GM12878 (cell line): ENCODE data around the gene SORBS1. TPM values are rescaled to one million over a fixed set of nuclear protein-coding genes. Genes with fewer than 3 reads are reported as not detected.

Experiments
- ATAC-seq: fragments of 200-7000 bp; cut with Tn5 transposase; 3 replicates; pipeline ENCODE4 v1.9.1; 2020; ENCODE audit warnings: mild to moderate bottlenecking, moderate library complexity
- BruUV-seq: library from RNA; stranded (reverse); fragments of 400-500 nt; replicated peaks from 2 replicates; lab custom pipeline; 2021; lab: Mats Ljungman, UMichigan
- CTCF ChIA-PET: fragments of 300-600 bp; sonication (Branson Sonifier 250); formaldehyde crosslinking; extraction: SDS; loops from one replicate; lab custom pipeline; 2021; ENCODE audit warnings: inconsistent platforms; lab: Yijun Ruan, JAX
- POLR2A ChIA-PET: fragments of 350-600 bp; formaldehyde crosslinking; extraction: SDS; loops from one replicate; lab custom pipeline; 2021; ENCODE audit warnings: inconsistent platforms; lab: Charles Lee
- RAD21 ChIA-PET: fragments of 300-600 bp; sonication (Branson Sonifier 250); formaldehyde crosslinking; loops from one replicate; lab custom pipeline; 2023; ENCODE audit warnings: antibody characterized with exemption; ENCODE audit not compliant: unreplicated experiment; lab: Charles Lee
- SMC1A ChIA-PET: fragments of 300-600 bp; sonication (Branson Sonifier 250); formaldehyde crosslinking; loops from one replicate; lab custom pipeline; 2023; ENCODE audit not compliant: unreplicated experiment, uncharacterized antibody; lab: Charles Lee
- DNase-seq: peaks from one replicate; pipeline ENCODE4 v3.0.0-alpha.2; 2011; ENCODE audit warnings: low read depth, low spot score
- FAIRE-seq: peaks from 3 replicates; lab custom pipeline; 2011; peaks lifted over from hg19 to GRCh38; lab: Jason Lieb, UNC
- H2AFZ ChIP-seq: 2 replicates; pipeline ENCODE4 v1.6.0; 2011; ENCODE audit warnings: low read depth, low read length, control low read depth; ENCODE audit not compliant: control insufficient read depth
- H3K27ac ChIP-seq: 2 replicates; pipeline ENCODE4 v1.5.1; 2011; ENCODE audit warnings: control low read depth; ENCODE audit not compliant: control insufficient read depth, insufficient read depth
- H3K27me3 ChIP-seq, 2 experiments: replicated peaks in 1 of 2; 2 replicates each; pipeline versions ENCODE4 v1.6.0 to v1.6.1; 2011; ENCODE audit warnings: low read length in 1 of 2; ENCODE audit not compliant: control insufficient read depth in 2 of 2, insufficient read depth in 2 of 2
- H3K36me3 ChIP-seq, 2 experiments: 2 replicates each; pipeline ENCODE4 v1.5.1; 2011; ENCODE audit warnings: low read length in 1 of 2; ENCODE audit not compliant: control insufficient read depth in 2 of 2, insufficient read depth in 2 of 2
- H3K4me1 ChIP-seq: 2 replicates; pipeline ENCODE4 v1.6.1; 2011; ENCODE audit warnings: mild to moderate bottlenecking, low read length, moderate library complexity, mixed read lengths; ENCODE audit not compliant: control insufficient read depth, insufficient read depth
- H3K4me2 ChIP-seq: 2 replicates; pipeline ENCODE4 v1.6.0; 2011; ENCODE audit warnings: control low read depth; ENCODE audit not compliant: control insufficient read depth, insufficient read depth
- H3K4me3 ChIP-seq: fragments of 200-600 bp; sonication (generic); 2 replicates; pipeline ENCODE4 v1.5.1; 2016
- H3K79me2 ChIP-seq: 2 replicates; pipeline ENCODE4 v1.6.0; 2011; ENCODE audit warnings: low read length; ENCODE audit not compliant: control insufficient read depth, insufficient read depth
- H3K9ac ChIP-seq: 2 replicates; pipeline ENCODE4 v1.8.0; 2011; ENCODE audit warnings: low read length, control low read depth, mixed read lengths; ENCODE audit not compliant: control insufficient read depth, insufficient read depth
- H3K9me3 ChIP-seq: replicated peaks from 3 replicates; pipeline ENCODE4 v1.5.1; 2011; ENCODE audit warnings: mild to moderate bottlenecking, low read length; ENCODE audit not compliant: control insufficient read depth, insufficient read depth
- H4K20me1 ChIP-seq: 2 replicates; pipeline ENCODE4 v1.6.0; 2011; ENCODE audit not compliant: control insufficient read depth, insufficient read depth
- FOXM1 ChIP-seq: IDR thresholded peaks from 2 replicates; pipeline ENCODE4 v1.6.1; 2012; ENCODE audit warnings: low read depth, mild to moderate bottlenecking, inconsistent platforms, low read length, moderate library complexity
- GATAD2B ChIP-seq: fragments of 450-650 bp; conservative IDR thresholded peaks from 2 replicates; pipeline ENCODE4 v1.6.1; 2017; ENCODE audit warnings: low read depth, mild to moderate bottlenecking, moderate library complexity
- MTA3 ChIP-seq: IDR thresholded peaks from 2 replicates; pipeline ENCODE4 v1.6.1; 2012; ENCODE audit warnings: low read length, inconsistent platforms, borderline replicate concordance
- MYB ChIP-seq: fragments of 150-350 bp; IDR thresholded peaks from 2 replicates; pipeline ENCODE4 v1.6.1; 2014; ENCODE audit warnings: mild to moderate bottlenecking, low read depth, low read length, borderline replicate concordance
- SREBF2 ChIP-seq: IDR thresholded peaks from 2 replicates; pipeline ENCODE4 v1.6.1; 2012; ENCODE audit warnings: mild to moderate bottlenecking, low read length
- SRF ChIP-seq, 2 experiments: IDR thresholded peaks; 2 replicates each; pipeline ENCODE4 v1.6.1; 2011; ENCODE audit warnings: low read depth in 2 of 2, low read length in 2 of 2, mild to moderate bottlenecking in 1 of 2, moderate library complexity in 1 of 2
- ZSCAN29 ChIP-seq: fragments of 450-650 bp; IDR thresholded peaks from 2 replicates; pipeline ENCODE4 v1.6.1; 2017; ENCODE audit warnings: mild to moderate bottlenecking, moderate library complexity
- WGBS: methylation state at CpG from one replicate; pipeline ENCODE4 v1.1.6; 2016; ENCODE audit warnings: low lambda C conversion rate; ENCODE audit not compliant: insufficient replicate concordance, insufficient coverage; ENCODE audit errors: missing lambda C conversion rate; 5-methylcytosine and 5-hydroxymethylcytosine counted together
- in situ Hi-C: fragments of 300-500 bp; cut with MboI; formaldehyde crosslinking; loops from 9 replicates; pipeline ENCODE4 v1.14.3; 2018; ENCODE audit warnings: mixed read lengths
- intact Hi-C: fragments of 100-400 bp; cut with micrococcal nuclease; formaldehyde crosslinking; loops from one replicate; pipeline ENCODE4 v1.14.2; 2022; ENCODE audit not compliant: unreplicated experiment
- polyA plus RNA-seq, 11 experiments: library from polyadenylated mRNA; depleted of rRNA in 4 of 11; unstranded in 6 of 11; stranded (reverse) in 5 of 11; fragments of >200 nt; fragmentation: Nextera tagmentation in 4 of 11; fragmentation: Illumina TruSeq in 1 of 11; extraction: Ambion mirVana in 4 of 11; extraction: Trizol in 1 of 11; gene quantifications; 1 replicate in 1 of 11; 2 replicates in 10 of 11; pipeline versions ENCODE4 v1.2.1 to v1.2.3, GENCODE V29; 2011 to 2016; ENCODE audit warnings: inconsistent platforms in 2 of 11, missing spikeins in 2 of 11, low read depth in 1 of 11
- total RNA-seq, 4 experiments: library from RNA; depleted of rRNA in 3 of 4; stranded (reverse); fragments of >200 nt in 3 of 4; fragmentation: Illumina TruSeq in 1 of 4; extraction: Trizol in 1 of 4; gene quantifications; 2 replicates each; pipeline versions ENCODE4 v1.2.1 to v1.2.3, GENCODE V29; 2013 to 2021
- TF ChIP-seq, protein P1 (sequence below): fragments of 450-650 bp; IDR thresholded peaks from 2 replicates; pipeline ENCODE4 v1.6.1; 2017; ENCODE audit warnings: antibody characterized with exemption, mild to moderate bottlenecking, moderate library complexity

The SORBS1 gene
- total and polyA plus RNA-seq, 10 of the 15 experiments (the other 5 are each of a cell fraction or from before 2014, with no cell fraction given): 0.13 to 0.75 (median 0.39) TPM

DNA sequence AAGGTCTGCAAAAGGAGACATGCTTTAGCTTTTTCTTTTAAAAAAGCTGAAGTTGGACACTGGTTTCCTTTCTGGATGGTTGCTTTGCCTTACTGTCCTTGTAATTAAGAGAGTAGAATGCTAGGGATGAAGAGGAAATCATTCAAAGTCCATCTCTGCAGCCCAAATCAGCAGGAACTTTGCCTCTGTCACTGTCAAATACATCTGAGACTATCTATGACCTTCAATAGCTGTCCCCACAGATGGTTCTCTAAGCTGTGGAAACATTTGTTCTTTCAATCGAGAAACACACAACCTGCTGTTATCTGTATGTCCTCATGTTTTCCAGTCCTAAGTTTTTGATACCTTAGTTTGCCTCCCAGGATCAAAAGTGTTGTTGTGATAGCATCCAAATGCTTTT is 117.5 kb downstream of the SORBS1 start:
- H3K36me3 ChIP-seq: no peaks in the 10 kb centered on the region
- H3K79me2 ChIP-seq: no peaks in the 10 kb centered on the region
- DNase-seq (no peak), ATAC-seq (no peak), FAIRE-seq (no peak)
- H3K4me3 ChIP-seq: no peak overlapping the region
- no peak overlapping the region for H2AFZ ChIP-seq
- TF ChIP-seq FOXM1 (no peak), ZSCAN29 (no peak), MYB (no peak), MTA3 (no peak), SREBF2 (no peak), SRF (IDR thresholded peaks at IDR 0.05; ENCODE audit: low read depth in 2 of 2, low read length in 2 of 2) (no peak), GATAD2B (no peak)
- TF ChIP-seq, protein P1, sequence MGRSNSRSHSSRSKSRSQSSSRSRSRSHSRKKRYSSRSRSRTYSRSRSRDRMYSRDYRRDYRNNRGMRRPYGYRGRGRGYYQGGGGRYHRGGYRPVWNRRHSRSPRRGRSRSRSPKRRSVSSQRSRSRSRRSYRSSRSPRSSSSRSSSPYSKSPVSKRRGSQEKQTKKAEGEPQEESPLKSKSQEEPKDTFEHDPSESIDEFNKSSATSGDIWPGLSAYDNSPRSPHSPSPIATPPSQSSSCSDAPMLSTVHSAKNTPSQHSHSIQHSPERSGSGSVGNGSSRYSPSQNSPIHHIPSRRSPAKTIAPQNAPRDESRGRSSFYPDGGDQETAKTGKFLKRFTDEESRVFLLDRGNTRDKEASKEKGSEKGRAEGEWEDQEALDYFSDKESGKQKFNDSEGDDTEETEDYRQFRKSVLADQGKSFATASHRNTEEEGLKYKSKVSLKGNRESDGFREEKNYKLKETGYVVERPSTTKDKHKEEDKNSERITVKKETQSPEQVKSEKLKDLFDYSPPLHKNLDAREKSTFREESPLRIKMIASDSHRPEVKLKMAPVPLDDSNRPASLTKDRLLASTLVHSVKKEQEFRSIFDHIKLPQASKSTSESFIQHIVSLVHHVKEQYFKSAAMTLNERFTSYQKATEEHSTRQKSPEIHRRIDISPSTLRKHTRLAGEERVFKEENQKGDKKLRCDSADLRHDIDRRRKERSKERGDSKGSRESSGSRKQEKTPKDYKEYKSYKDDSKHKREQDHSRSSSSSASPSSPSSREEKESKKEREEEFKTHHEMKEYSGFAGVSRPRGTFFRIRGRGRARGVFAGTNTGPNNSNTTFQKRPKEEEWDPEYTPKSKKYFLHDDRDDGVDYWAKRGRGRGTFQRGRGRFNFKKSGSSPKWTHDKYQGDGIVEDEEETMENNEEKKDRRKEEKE: no peak
- H3K27ac ChIP-seq: no peak overlapping the region
- BruUV-seq: no TSS peak
- 90% methylated on average over 1 of the region's 1 CpG for WGBS
- in situ Hi-C loops: no loop called here
- ChIA-PET RAD21 (interaction anchor here (1.0 to 7.2 kb wide), 3 partner anchors 13 to 68 kb away, joined by 3 to 59 read pairs (median 4); no protein-coding TSS in a partner anchor), SMC1A (interaction anchor here (0.6 to 11.5 kb wide), 6 partner anchors 12 to 68 kb away, joined by 3 to 122 read pairs (median 4); no protein-coding TSS in a partner anchor), CTCF (interaction anchor here (1.2 to 11.7 kb wide), 4 partner anchors 11 to 68 kb away, joined by 3 to 204 read pairs (median 84); no protein-coding TSS in a partner anchor), POLR2A (no interaction called here)
- peaks cover 9% of the 10 kb centered on the region for H3K4me1 ChIP-seq
- intact Hi-C loops: no loop called here
- no peak overlapping the region for H3K9ac ChIP-seq
- H4K20me1 ChIP-seq: no peaks in the 10 kb centered on the region
- H3K9me3 ChIP-seq: no peaks in the 10 kb centered on the region
- no peak overlapping the region for H3K4me2 ChIP-seq
- H3K27me3 ChIP-seq: no peaks in the 10 kb centered on the region; a peak in 2 of 4 replicates
